ENCODE data around the gene CALCOCO2.

- TF ChIP-seq YY1 (IDR thresholded peaks at IDR 0.05; ENCODE audit: insufficient read depth, insufficient read length): no peak
- TF ChIP-seq SUZ12 (IDR thresholded peaks at IDR 0.05; ENCODE audit: extremely low read depth, insufficient read depth, insufficient read length): no peak
These were observed 39.0 kb downstream of the CALCOCO2 start for GRCh38 chr17:48869821-48870318.
